ENCODE measurements around the gene PLCL1.

PLCL1 gene

DNA sequence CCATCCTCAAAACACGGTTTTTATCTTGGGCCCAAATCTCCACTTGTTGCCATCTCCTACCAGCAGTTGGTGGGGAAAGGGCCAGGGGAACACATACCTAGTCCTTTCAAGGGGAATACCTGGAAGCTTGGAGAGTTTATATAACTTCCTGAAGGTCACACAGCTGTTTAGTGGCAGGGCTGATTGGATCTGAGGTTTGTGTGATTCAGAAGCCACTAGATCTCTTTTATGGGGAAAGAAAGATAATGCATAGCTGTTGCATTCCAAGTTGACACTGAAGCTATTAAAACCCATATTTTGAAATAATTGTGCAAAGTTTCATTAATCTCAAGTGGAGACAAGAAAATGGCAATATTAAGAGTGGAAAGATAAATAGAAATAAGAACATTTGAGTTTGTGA, 134.2 kb downstream of the PLCL1 start:
- no peak overlapping the region for H3K4me3 ChIP-seq (ENCODE audit: low read depth, low read length)
- TF ChIP-seq, protein P1, sequence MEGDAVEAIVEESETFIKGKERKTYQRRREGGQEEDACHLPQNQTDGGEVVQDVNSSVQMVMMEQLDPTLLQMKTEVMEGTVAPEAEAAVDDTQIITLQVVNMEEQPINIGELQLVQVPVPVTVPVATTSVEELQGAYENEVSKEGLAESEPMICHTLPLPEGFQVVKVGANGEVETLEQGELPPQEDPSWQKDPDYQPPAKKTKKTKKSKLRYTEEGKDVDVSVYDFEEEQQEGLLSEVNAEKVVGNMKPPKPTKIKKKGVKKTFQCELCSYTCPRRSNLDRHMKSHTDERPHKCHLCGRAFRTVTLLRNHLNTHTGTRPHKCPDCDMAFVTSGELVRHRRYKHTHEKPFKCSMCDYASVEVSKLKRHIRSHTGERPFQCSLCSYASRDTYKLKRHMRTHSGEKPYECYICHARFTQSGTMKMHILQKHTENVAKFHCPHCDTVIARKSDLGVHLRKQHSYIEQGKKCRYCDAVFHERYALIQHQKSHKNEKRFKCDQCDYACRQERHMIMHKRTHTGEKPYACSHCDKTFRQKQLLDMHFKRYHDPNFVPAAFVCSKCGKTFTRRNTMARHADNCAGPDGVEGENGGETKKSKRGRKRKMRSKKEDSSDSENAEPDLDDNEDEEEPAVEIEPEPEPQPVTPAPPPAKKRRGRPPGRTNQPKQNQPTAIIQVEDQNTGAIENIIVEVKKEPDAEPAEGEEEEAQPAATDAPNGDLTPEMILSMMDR (IDR thresholded peaks at IDR 0.05; ENCODE audit: borderline replicate concordance, insufficient read depth, low read depth, low read length): no peak

DNA sequence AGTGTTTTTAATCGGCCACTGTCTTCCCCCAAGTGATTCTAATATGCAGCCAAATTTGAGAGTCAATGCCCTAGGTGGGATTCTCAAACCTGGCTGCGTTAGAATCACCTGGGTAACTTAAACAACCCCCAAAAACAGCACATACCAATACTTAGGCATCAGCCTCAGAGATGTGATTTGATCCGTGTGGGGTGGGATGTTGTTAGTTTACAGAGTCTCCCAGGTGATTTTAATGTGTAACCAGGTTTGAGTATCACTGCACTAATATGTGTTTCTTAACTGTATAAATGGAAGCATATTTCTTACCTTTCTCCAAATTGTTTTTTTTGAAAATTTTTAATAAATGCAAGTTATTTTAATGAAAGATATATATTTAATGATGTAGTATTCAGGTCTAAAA, 135.4 kb downstream of the PLCL1 start:
- TF ChIP-seq, protein P1 (IDR thresholded peaks at IDR 0.05; ENCODE audit: borderline replicate concordance, insufficient read depth, low read depth, low read length): no peak
- H3K4me3 ChIP-seq (ENCODE audit: low read depth, low read length): no peak overlapping the region

DNA sequence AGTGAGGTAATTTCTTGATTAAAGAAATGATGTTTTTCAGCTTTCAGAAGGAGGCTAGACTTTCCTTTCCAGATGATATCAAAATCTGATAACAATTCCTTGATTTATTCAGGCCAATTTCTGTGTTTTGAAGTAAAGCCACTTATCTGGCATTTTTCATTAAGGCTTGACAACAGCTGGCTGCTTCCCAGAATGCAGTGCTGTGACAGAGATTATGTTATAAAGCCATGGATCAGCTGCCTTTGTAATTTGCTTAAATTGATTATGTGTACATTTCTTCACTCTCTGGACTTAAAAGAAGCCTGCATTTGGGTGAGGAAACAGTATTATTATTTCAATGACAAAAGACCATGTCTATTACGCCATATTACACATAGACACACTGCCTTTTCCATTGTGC, 136.0 kb downstream of the PLCL1 start:
- H3K4me3 ChIP-seq (ENCODE audit: low read depth, low read length): no peak overlapping the region
- TF ChIP-seq, protein P1 (IDR thresholded peaks at IDR 0.05; ENCODE audit: borderline replicate concordance, insufficient read depth, low read depth, low read length): no peak

DNA sequence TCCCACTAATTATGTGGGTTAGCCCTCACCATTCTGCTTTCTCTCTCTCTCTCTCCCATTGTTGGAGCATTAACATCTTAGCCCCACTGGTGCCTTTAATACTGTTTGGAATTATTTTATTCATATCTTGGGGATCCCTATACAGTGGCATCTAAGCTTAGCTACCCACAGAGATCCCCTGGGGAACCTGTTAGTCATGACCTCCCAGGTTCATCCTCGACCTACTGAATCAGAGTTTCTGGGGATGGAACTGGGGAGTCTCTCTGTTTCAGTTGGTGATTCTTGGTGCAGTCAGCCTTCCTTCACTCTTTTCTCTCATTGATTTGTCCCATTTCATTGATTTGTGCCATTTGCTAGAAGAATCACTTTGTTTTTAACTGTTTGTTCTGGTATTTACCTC, 137.3 kb downstream of the PLCL1 start:
- TF ChIP-seq, protein P1 (IDR thresholded peaks at IDR 0.05; ENCODE audit: borderline replicate concordance, insufficient read depth, low read depth, low read length): no peak
- H3K4me3 ChIP-seq (ENCODE audit: low read depth, low read length): no peak overlapping the region

DNA sequence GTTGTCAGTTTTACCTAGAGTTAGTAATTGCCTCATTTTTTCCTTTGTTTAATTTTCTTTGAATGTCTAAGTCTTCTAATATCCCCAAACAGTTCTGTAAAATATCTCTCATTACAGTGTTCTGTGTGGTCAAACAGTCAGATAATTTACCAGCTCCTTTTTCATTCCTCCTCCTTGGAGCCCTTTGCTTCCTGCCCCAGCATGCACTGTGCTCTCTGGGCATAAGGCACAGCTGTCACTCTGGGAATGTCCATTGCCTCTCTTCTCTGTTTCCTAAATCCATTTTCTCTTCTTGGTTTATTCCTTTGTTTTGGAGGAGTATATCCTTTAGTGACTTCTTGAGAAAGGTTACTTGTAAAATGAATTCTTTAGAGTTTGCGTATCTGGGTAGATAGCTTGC, 139.3 kb downstream of the PLCL1 start:
- no peak overlapping the region for H3K4me3 ChIP-seq (ENCODE audit: low read depth, low read length)
- TF ChIP-seq, protein P1 (IDR thresholded peaks at IDR 0.05; ENCODE audit: borderline replicate concordance, insufficient read depth, low read depth, low read length): no peak

DNA sequence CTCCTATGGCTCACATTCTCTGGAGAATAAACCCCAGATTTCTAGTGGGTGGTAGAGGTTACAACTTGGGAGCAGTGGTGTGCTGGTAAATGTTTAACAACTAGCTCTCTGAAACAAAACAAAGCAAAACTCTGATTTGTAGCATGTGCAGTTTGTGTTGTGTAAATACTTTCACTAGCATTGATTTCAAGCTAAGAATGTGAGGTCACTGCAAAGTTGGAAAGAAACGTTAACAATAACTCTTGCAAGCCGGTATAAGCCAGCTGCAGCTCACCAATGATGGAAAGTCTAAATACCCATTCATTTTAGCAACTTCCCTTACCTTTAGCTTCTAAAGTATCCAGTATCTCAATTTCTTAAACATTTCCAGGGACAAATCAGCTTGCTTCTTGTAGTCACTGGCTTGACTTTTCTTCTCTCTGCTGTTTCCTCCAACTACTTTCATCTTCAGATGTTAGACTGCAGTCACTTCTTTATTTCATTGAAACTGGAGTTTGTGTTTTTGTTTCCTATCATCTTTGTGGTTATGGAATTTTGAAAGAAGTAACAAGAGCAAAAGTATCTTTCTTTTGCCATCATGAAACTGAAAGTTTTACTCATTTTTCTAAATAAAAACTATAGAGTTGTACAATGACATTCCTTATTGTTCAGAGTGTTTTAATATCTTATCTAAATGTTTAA, 140.2 kb downstream of the PLCL1 start:
- TF ChIP-seq, protein P1 (IDR thresholded peaks at IDR 0.05; ENCODE audit: borderline replicate concordance, insufficient read depth, low read depth, low read length): no peak
- no peak overlapping the region for H3K4me3 ChIP-seq (ENCODE audit: low read depth, low read length)

DNA sequence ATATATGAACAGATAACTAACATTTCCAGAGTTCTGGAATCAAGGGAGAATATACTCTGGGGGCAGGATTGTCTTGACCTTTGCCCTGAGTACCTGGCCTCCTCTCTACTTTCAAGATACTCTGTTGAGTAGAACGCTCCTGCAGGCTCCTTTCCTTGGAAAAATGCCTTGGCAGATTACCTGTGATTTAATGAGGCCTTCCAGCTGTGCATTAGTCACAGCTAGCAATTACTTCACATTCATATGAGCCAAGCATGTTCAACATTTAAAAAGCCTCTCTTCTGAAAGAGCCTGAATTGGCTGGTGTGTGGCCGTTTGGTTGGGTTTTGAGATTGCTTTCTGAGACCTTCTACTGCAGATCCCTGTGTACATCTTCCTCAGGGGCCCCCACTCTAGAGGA, 142.2 kb downstream of the PLCL1 start:
- TF ChIP-seq, protein P1 (IDR thresholded peaks at IDR 0.05; ENCODE audit: borderline replicate concordance, insufficient read depth, low read depth, low read length): no peak
- no peak overlapping the region for H3K4me3 ChIP-seq (ENCODE audit: low read depth, low read length)
